Endodermal cell (in vitro differentiated cells): ENCODE measurements around the gene SEPTIN12. TPM values are rescaled to one million over a fixed set of nuclear protein-coding genes. Genes with fewer than 3 reads are reported as not detected.

Source experiments
- DNase-seq: peaks from one replicate; pipeline ENCODE4 v3.0.0-alpha.2; 2017
- H3K27ac ChIP-seq: 2 replicates; pipeline ENCODE4 v1.5.1; 2013; ENCODE audit warnings: mild to moderate bottlenecking, low read depth, low read length, moderate library complexity
- H3K27me3 ChIP-seq: 2 replicates; pipeline ENCODE4 v1.6.1; 2013; ENCODE audit warnings: mild to moderate bottlenecking, low read length, moderate library complexity; ENCODE audit not compliant: insufficient read depth, control insufficient read depth, poor library complexity, severe bottlenecking
- H3K36me3 ChIP-seq: 2 replicates; pipeline ENCODE4 v1.7.0; 2013; ENCODE audit warnings: mild to moderate bottlenecking, low read length, moderate library complexity; ENCODE audit not compliant: control insufficient read depth, insufficient read depth
- H3K4me1 ChIP-seq: one replicate; pipeline ENCODE4 v1.7.0; 2013; ENCODE audit warnings: low read length; ENCODE audit not compliant: control insufficient read depth, insufficient read depth
- H3K4me3 ChIP-seq: 2 replicates; pipeline ENCODE4 v1.5.1; 2013; ENCODE audit warnings: mild to moderate bottlenecking, low read length, moderate library complexity
- H3K9ac ChIP-seq: 2 replicates; pipeline ENCODE4 v1.6.1; 2013; ENCODE audit warnings: mild to moderate bottlenecking, low read length, moderate library complexity; ENCODE audit not compliant: poor library complexity, severe bottlenecking; ENCODE audit errors: extremely low read depth
- H3K9me3 ChIP-seq: 2 replicates; pipeline ENCODE4 v1.6.1; 2013; ENCODE audit warnings: mild to moderate bottlenecking, low read length, moderate library complexity; ENCODE audit not compliant: control insufficient read depth
- H3K27ac Mint-ChIP-seq: 2 replicates; pipeline ENCODE4 v1.8.0; 2020; ENCODE audit warnings: mixed read lengths
- H3K27me3 Mint-ChIP-seq: 2 replicates; pipeline ENCODE4 v1.8.0; 2021; ENCODE audit warnings: mild to moderate bottlenecking, mixed read lengths; ENCODE audit not compliant: insufficient read depth
- H3K36me3 Mint-ChIP-seq: 2 replicates; pipeline ENCODE4 v1.8.0; 2020; ENCODE audit warnings: low read depth, mixed read lengths
- H3K4me1 Mint-ChIP-seq: 2 replicates; pipeline ENCODE4 v1.8.0; 2020; ENCODE audit warnings: mixed read lengths
- H3K4me3 Mint-ChIP-seq: 2 replicates; pipeline ENCODE4 v1.8.0; 2020; ENCODE audit warnings: mild to moderate bottlenecking, moderate library complexity, mixed read lengths
- H3K9me3 Mint-ChIP-seq: 2 replicates; pipeline ENCODE4 v1.8.0; 2020; ENCODE audit warnings: mild to moderate bottlenecking, mixed read lengths
- CTCF ChIP-seq: fragments of 200-600 bp; sonication (generic); conservative IDR thresholded peaks from 2 replicates; pipeline ENCODE4 v1.5.0; 2021; ENCODE audit warnings: antibody characterized with exemption, mild to moderate bottlenecking
- WGBS, 2 experiments: methylation state at CpG; one replicate each; pipeline versions ENCODE4 v1.1.5 to v1.1.7; 2013; ENCODE audit warnings: missing lambda C conversion rate in 2 of 2, mixed read lengths in 1 of 2; ENCODE audit not compliant: insufficient coverage in 1 of 2, insufficient read length in 1 of 2; 5-methylcytosine and 5-hydroxymethylcytosine counted together
- total RNA-seq, 2 donors: library from RNA; stranded (reverse); fragmentation: NEBNext Ultra II Directional in 1 of 2; extraction: Animal tissue kit (Norgen Biotek cat#: 25700) in 1 of 2; gene quantifications; 2 replicates in 1 of 2; 3 replicates in 1 of 2; pipeline ENCODE4 v1.2.1, GENCODE V29; 2021

Gene SEPTIN12
- total RNA-seq, 2 donors from 2014 or later: 0.40 to 0.73 TPM

GRCh38 chr16:4737545-4737944 is 50.6 kb downstream of the SEPTIN12 start:
- Histone ChIP-seq H3K27ac (no peak overlapping the region), H3K4me3 (no peak overlapping the region), H3K27me3 (no peaks in the 10 kb centered on the region), H3K9ac (no peak overlapping the region), H3K9me3 (no peaks in the 10 kb centered on the region), H3K36me3 (no peaks in the 10 kb centered on the region), H3K4me1 (no peaks in the 10 kb centered on the region)
- no peak for TF ChIP-seq CTCF
- H3K9me3 Mint-ChIP-seq: no peaks in the 10 kb centered on the region
- DNase-seq: no peak
- H3K4me3 Mint-ChIP-seq: no peak overlapping the region
- H3K27me3 Mint-ChIP-seq: peaks cover 3% of the 10 kb centered on the region
- WGBS, 2 experiments: 89 to 90% methylated on average over 13 to 15 of the region's 15 CpGs
- H3K36me3 Mint-ChIP-seq: no peaks in the 10 kb centered on the region
- H3K27ac Mint-ChIP-seq: no peak overlapping the region
- peaks cover 2% of the 10 kb centered on the region for H3K4me1 Mint-ChIP-seq

GRCh38 chr16:4736546-4736945 is 51.6 kb downstream of the SEPTIN12 start:
- Histone ChIP-seq H3K27ac (no peak overlapping the region), H3K27me3 (no peaks in the 10 kb centered on the region), H3K4me1 (no peaks in the 10 kb centered on the region), H3K4me3 (no peak overlapping the region), H3K9me3 (no peaks in the 10 kb centered on the region), H3K9ac (no peak overlapping the region), H3K36me3 (no peaks in the 10 kb centered on the region)
- no peak for TF ChIP-seq CTCF
- 81 to 90% methylated on average over 4 of the region's 4 CpGs for WGBS, 2 experiments
- peaks cover 3% of the 10 kb centered on the region for H3K27me3 Mint-ChIP-seq
- H3K36me3 Mint-ChIP-seq: no peaks in the 10 kb centered on the region
- no peak overlapping the region for H3K27ac Mint-ChIP-seq
- H3K4me1 Mint-ChIP-seq: peaks cover 2% of the 10 kb centered on the region
- H3K4me3 Mint-ChIP-seq: no peak overlapping the region
- no peak for DNase-seq
- no peaks in the 10 kb centered on the region for H3K9me3 Mint-ChIP-seq

GRCh38 chr16:4734730-4735535 is 53.2 kb downstream of the SEPTIN12 start:
- H3K36me3 ChIP-seq: peaks cover 10% of the 10 kb centered on the region
- no peaks in the 10 kb centered on the region for H3K4me1 ChIP-seq
- H3K4me3 ChIP-seq: peak overlapping the region; percentile 97
- peak overlapping the region; percentile 88 for H3K9ac ChIP-seq
- peak overlapping the region; percentile 96 for H3K27ac Mint-ChIP-seq
- H3K9me3 ChIP-seq: no peaks in the 10 kb centered on the region
- no peaks in the 10 kb centered on the region for H3K27me3 ChIP-seq
- no peaks in the 10 kb centered on the region for H3K9me3 Mint-ChIP-seq
- peak; percentile 96 for DNase-seq
- peaks cover 2% of the 10 kb centered on the region for H3K4me1 Mint-ChIP-seq
- H3K27ac ChIP-seq: peak overlapping the region; percentile 99
- H3K36me3 Mint-ChIP-seq: peaks cover 8% of the 10 kb centered on the region
- no peak for TF ChIP-seq CTCF
- WGBS, 2 experiments: 16 to 17% methylated on average over 29 to 38 of the region's 38 CpGs
- peaks cover 3% of the 10 kb centered on the region for H3K27me3 Mint-ChIP-seq
- peak overlapping the region; percentile 88 for H3K4me3 Mint-ChIP-seq
